Cardiac muscle cell (in vitro differentiated cells and primary cell): ENCODE results near the gene GHITM. TPM values are rescaled to one million over a fixed set of nuclear protein-coding genes. Genes with fewer than 3 reads are reported as not detected.
"Not testable (repeated sequence)": the region's sequence is repeated elsewhere in the genome, so short reads cannot be mapped to it uniquely, and the experiment has no call there.

Experiments used
- DNase-seq, 2 donors: peaks; one replicate each; pipeline versions ENCODE4 v3.0.0 to v3.0.0-alpha.2; 2010 to 2017; ENCODE audit warnings: low read depth in 1 of 2, low spot score in 1 of 2
- H3K27ac ChIP-seq: fragments of 200-600 bp; sonication (generic); 2 replicates; pipeline ENCODE4 v1.5.1; 2016
- H3K27me3 ChIP-seq: fragments of 200-600 bp; sonication (generic); 2 replicates; pipeline ENCODE4 v1.6.0; 2016; ENCODE audit warnings: control low read depth
- H3K36me3 ChIP-seq: fragments of 200-600 bp; sonication (generic); 2 replicates; pipeline ENCODE4 v1.5.1; 2016; ENCODE audit warnings: control low read depth
- H3K4me1 ChIP-seq: fragments of 200-600 bp; sonication (generic); 2 replicates; pipeline ENCODE4 v1.8.1; 2017; ENCODE audit warnings: low read depth, mild to moderate bottlenecking, mixed run types
- H3K4me3 ChIP-seq: fragments of 200-600 bp; sonication (generic); 2 replicates; pipeline ENCODE4 v1.5.1; 2016; ENCODE audit warnings: mild to moderate bottlenecking
- H3K9me3 ChIP-seq: fragments of 200-600 bp; sonication (generic); 2 replicates; pipeline ENCODE4 v1.5.1; 2017; ENCODE audit warnings: low read depth, mild to moderate bottlenecking, control low read depth
- polyA plus RNA-seq: library from polyadenylated mRNA; unstranded; fragments of >200 nt; fragmentation: Nextera tagmentation; extraction: Ambion mirVana; gene quantifications from 2 replicates; pipeline ENCODE4 v1.2.1, GENCODE V29; 2016
- total RNA-seq: library from RNA; depleted of rRNA; stranded (reverse); fragments of >200 nt; gene quantifications from 2 replicates; pipeline ENCODE4 v1.2.3, GENCODE V29; 2016
- TF ChIP-seq, protein P1 (sequence below): IDR thresholded peaks from 2 replicates; pipeline ENCODE4 v1.5.1; 2012; ENCODE audit warnings: low read depth, mild to moderate bottlenecking, low read length

Gene GHITM
- total and polyA plus RNA-seq, 2 experiments from 2014 or later = 213 to 409 TPM

DNA sequence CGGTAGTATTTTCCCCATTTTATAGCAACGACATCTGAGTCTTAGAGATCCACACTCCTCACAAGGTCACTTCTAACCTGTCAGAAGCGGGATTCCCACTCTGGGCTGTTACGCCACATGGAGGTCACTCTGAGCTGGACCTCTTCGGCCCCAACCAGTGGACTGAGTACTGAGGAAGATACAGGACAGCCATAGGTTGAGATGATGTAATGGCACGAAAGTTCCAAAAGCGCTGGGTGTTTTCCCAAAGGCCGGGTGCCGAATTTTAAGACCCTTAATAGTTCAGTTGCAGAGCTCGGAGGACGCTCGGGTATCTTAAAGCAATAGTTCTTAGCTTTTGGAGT, 699 bp downstream of the GHITM start:
- Histone ChIP-seq H3K36me3 (peaks cover 27% of the 10 kb centered on the region), H3K9me3 (no peaks in the 10 kb centered on the region), H3K27ac (peak overlapping the region; percentile 98), H3K27me3 (peaks cover 9% of the 10 kb centered on the region), H3K4me1 (peaks cover 7% of the 10 kb centered on the region), H3K4me3 (peak overlapping the region; percentile 79)
- peak; percentile 9 to 33 for DNase-seq
- TF ChIP-seq, protein P1, sequence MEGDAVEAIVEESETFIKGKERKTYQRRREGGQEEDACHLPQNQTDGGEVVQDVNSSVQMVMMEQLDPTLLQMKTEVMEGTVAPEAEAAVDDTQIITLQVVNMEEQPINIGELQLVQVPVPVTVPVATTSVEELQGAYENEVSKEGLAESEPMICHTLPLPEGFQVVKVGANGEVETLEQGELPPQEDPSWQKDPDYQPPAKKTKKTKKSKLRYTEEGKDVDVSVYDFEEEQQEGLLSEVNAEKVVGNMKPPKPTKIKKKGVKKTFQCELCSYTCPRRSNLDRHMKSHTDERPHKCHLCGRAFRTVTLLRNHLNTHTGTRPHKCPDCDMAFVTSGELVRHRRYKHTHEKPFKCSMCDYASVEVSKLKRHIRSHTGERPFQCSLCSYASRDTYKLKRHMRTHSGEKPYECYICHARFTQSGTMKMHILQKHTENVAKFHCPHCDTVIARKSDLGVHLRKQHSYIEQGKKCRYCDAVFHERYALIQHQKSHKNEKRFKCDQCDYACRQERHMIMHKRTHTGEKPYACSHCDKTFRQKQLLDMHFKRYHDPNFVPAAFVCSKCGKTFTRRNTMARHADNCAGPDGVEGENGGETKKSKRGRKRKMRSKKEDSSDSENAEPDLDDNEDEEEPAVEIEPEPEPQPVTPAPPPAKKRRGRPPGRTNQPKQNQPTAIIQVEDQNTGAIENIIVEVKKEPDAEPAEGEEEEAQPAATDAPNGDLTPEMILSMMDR = no peak

DNA sequence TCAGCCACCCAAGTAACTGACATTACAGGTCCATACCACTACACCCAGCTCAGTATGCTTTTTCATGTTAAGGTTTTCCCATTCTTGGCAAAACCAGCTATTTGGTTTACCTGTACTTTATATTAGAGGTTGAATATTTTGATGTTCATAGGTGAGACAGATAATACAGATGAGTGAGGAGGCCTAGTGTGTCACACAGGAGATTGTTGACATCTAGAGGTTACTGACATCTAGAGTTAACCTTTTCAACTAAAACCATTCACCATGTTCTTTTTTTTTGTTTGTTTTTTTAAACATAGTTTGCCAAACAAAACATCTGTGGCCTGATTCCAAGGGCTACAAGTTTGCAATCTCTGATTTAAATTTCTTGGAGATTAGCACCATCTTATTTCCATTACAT, 8.0 kb downstream of the GHITM start:
- Histone ChIP-seq H3K36me3 (peaks cover 79% of the 10 kb centered on the region), H3K27me3 (no peaks in the 10 kb centered on the region)
- no peak for DNase-seq

DNA sequence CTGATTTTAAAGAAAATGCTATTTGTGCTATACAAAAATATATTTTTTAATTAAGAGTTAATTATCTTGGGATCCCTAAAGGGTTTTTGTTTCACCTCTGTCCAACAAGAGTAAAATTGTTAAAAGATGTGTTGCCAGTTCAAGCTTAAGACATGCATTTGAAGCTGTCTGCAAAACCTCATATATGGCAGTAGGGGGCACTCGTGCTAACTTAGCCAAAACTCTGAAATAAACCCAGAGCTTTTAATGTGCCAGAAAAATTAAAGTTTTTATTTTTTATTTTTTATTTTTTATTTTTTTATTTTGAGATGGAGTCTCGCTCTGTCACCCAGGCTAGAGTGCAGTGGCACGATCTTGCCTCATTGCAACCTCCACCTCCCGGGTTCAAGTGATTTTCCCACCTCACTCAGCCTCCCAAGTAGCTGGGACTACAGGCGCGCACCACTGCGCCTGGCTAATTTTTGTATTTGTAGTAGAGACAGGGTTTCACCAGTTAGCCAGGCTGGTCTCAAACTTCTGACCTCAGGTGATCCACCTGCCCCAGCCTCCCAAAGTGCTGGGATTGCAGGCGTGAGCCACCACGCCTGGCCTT, 8.8 kb downstream of the GHITM start:
- TF ChIP-seq, protein P1 = peak; percentile 73
- not testable (repeated sequence) for H3K27me3 ChIP-seq, H3K4me3 ChIP-seq, H3K4me1 ChIP-seq, H3K9me3 ChIP-seq, H3K27ac ChIP-seq
- H3K36me3 ChIP-seq = peaks cover 79% of the 10 kb centered on the region
- DNase-seq = peak; percentile 54 to 62

More for the DNA sequence above, 8.0 kb downstream of the GHITM start:
- Histone ChIP-seq H3K4me1 (no peaks in the 10 kb centered on the region), H3K27ac (no peak overlapping the region), H3K4me3 (no peak overlapping the region), H3K9me3 (no peaks in the 10 kb centered on the region)
- TF ChIP-seq, protein P1 = no peak

DNA sequence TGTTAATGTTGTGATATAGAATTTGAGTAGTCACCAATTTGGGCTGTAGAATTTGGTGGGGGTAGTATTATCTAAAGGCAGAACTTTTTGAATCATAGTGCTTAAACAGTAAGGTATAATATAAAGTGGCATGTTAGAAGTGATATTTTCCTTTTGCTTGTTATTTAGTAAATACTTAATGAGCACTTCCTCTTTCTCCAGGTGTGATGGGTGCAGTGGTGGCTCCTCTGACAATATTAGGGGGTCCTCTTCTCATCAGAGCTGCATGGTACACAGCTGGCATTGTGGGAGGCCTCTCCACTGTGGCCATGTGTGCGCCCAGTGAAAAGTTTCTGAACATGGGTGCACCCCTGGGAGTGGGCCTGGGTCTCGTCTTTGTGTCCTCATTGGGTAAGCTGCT, 10.5 kb downstream of the GHITM start:
- H3K36me3 ChIP-seq = peaks cover 71% of the 10 kb centered on the region
- H3K4me1 ChIP-seq = no peaks in the 10 kb centered on the region
- no peaks in the 10 kb centered on the region for H3K9me3 ChIP-seq
- DNase-seq = no peak
- H3K27me3 ChIP-seq = no peaks in the 10 kb centered on the region
- H3K27ac ChIP-seq = no peak overlapping the region
- TF ChIP-seq, protein P1 = no peak
- no peak overlapping the region for H3K4me3 ChIP-seq

DNA sequence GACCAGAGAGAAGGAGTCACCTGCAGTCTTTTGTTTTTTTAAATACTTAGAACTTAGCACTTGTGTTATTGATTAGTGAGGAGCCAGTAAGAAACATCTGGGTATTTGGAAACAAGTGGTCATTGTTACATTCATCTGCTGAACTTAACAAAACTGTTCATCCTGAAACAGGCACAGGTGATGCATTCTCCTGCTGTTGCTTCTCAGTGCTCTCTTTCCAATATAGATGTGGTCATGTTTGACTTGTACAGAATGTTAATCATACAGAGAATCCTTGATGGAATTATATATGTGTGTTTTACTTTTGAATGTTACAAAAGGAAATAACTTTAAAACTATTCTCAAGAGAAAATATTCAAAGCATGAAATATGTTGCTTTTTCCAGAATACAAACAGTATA, 13.5 kb downstream of the GHITM start:
- DNase-seq = no peak
- peaks cover 60% of the 10 kb centered on the region for H3K36me3 ChIP-seq
- no peaks in the 10 kb centered on the region for H3K9me3 ChIP-seq
- TF ChIP-seq, protein P1 = no peak
- no peaks in the 10 kb centered on the region for H3K27me3 ChIP-seq
- no peaks in the 10 kb centered on the region for H3K4me1 ChIP-seq
- H3K27ac ChIP-seq = no peak overlapping the region
- H3K4me3 ChIP-seq = no peak overlapping the region
